A549 (cell line): ENCODE results near the gene VWA8. TPM values are rescaled to one million over a fixed set of nuclear protein-coding genes. Genes with fewer than 3 reads are reported as not detected.

Experiments
- ATAC-seq, 2 experiments: fragments of 200-7000 bp in 1 of 2; fragments of >200 bp in 1 of 2; cut with Nextera tagmentation in 1 of 2; cut with Tn5 transposase in 1 of 2; 3 replicates each; pipeline versions ENCODE4 v1.8.0 to v1.9.1; 2018 to 2020; ENCODE audit warnings: mild to moderate bottlenecking in 1 of 2, moderate library complexity in 1 of 2
- CTCF ChIA-PET: fragments of 300-600 bp; sonication (Branson Sonifier 250); formaldehyde crosslinking; extraction: SDS; loops from one replicate; lab custom pipeline; 2021; ENCODE audit warnings: antibody characterized with exemption, inconsistent platforms; lab: Yijun Ruan, JAX
- POLR2A ChIA-PET: fragments of 350-600 bp; formaldehyde crosslinking; extraction: SDS; loops from one replicate; lab custom pipeline; 2021; ENCODE audit warnings: antibody characterized with exemption, inconsistent platforms; lab: Yijun Ruan, JAX
- DNase-seq, 2 experiments: peaks; one replicate each; pipeline versions ENCODE4 v3.0.0 to v3.0.0-alpha.2; 2011 to 2016; ENCODE audit warnings: low read depth in 1 of 2, low spot score in 1 of 2
- FAIRE-seq: peaks from 2 replicates; lab custom pipeline; 2011; peaks lifted over from hg19 to GRCh38; lab: Jason Lieb, UNC
- H3K27ac ChIP-seq, 2 experiments: fragments of >200 bp; sonication (Bioruptor Twin); formaldehyde crosslinking; 3 replicates each; pipeline ENCODE4 v1.5.1; 2016 to 2017
- H3K4me1 ChIP-seq: fragments of >200 bp; sonication (Bioruptor Twin); formaldehyde crosslinking; 3 replicates; pipeline ENCODE4 v1.6.1; 2016
- H3K4me2 ChIP-seq: fragments of >200 bp; sonication (Bioruptor Twin); formaldehyde crosslinking; 3 replicates; pipeline ENCODE4 v1.6.1; 2016
- H3K4me3 ChIP-seq: fragments of >200 bp; sonication (Bioruptor Twin); formaldehyde crosslinking; 3 replicates; pipeline ENCODE4 v1.5.1; 2016
- H3K9me3 ChIP-seq: fragments of >200 bp; sonication (Bioruptor Twin); formaldehyde crosslinking; 3 replicates; pipeline ENCODE4 v1.6.1; 2016
- BCL3 ChIP-seq: fragments of >200 bp; sonication (Bioruptor Twin); formaldehyde crosslinking; IDR thresholded peaks from 3 replicates; pipeline ENCODE4 v1.6.1; 2016
- CBX8 ChIP-seq: fragments of 200-600 bp; sonication (generic); IDR thresholded peaks from 2 replicates; pipeline ENCODE4 v1.6.1; 2016
- CEBPB ChIP-seq, 2 experiments: fragments of >200 bp in 1 of 2; sonication (Bioruptor Twin) in 1 of 2; formaldehyde crosslinking in 1 of 2; IDR thresholded peaks; 2 replicates each; pipeline ENCODE4 v1.6.1; 2012 to 2016
- CHD2 ChIP-seq: fragments of 150-350 bp; IDR thresholded peaks from 2 replicates; pipeline ENCODE4 v1.6.1; 2014; ENCODE audit warnings: low read length; ENCODE audit not compliant: partially characterized antibody
- CHD4 ChIP-seq: fragments of 200-600 bp; sonication (generic); IDR thresholded peaks from 2 replicates; pipeline ENCODE4 v1.6.1; 2016; ENCODE audit warnings: antibody characterized with exemption, mild to moderate bottlenecking, borderline replicate concordance
- E2F6 ChIP-seq: IDR thresholded peaks from 2 replicates; pipeline ENCODE4 v1.6.1; 2012; ENCODE audit warnings: low read depth, borderline replicate concordance
- ESRRA ChIP-seq: fragments of 150-350 bp; IDR thresholded peaks from 2 replicates; pipeline ENCODE4 v1.6.1; 2014; ENCODE audit warnings: mild to moderate bottlenecking, low read length, borderline replicate concordance
- FOXS1 ChIP-seq: fragments of 250-450 bp; sonication (Bioruptor Pico); IDR thresholded peaks from 2 replicates; pipeline ENCODE4 v1.5.0; 2020; ENCODE audit warnings: mild to moderate bottlenecking, moderate library complexity
- GATA3 ChIP-seq: IDR thresholded peaks from 2 replicates; pipeline ENCODE4 v1.6.1; 2012; ENCODE audit warnings: borderline replicate concordance
- HMGXB4 ChIP-seq: fragments of 250-450 bp; sonication (Bioruptor Pico); IDR thresholded peaks from 2 replicates; pipeline ENCODE4 v1.5.0; 2021; ENCODE audit warnings: mild to moderate bottlenecking, moderate library complexity, borderline replicate concordance
- JUN ChIP-seq, 2 experiments: fragments of >200 bp; sonication (Bioruptor Twin); formaldehyde crosslinking; IDR thresholded peaks; 2 replicates in 1 of 2; 3 replicates in 1 of 2; pipeline ENCODE4 v1.6.1; 2016 to 2017
- JUNB ChIP-seq: fragments of >200 bp; sonication (Bioruptor Twin); formaldehyde crosslinking; IDR thresholded peaks from 2 replicates; pipeline ENCODE4 v1.6.1; 2016
- KDM5A ChIP-seq: fragments of 200-600 bp; sonication (generic); IDR thresholded peaks from 2 replicates; pipeline ENCODE4 v1.6.1; 2016; ENCODE audit warnings: antibody characterized with exemption, mild to moderate bottlenecking
- MAX ChIP-seq: IDR thresholded peaks from 2 replicates; pipeline ENCODE4 v1.6.1; 2012
- MAZ ChIP-seq: fragments of 150-350 bp; IDR thresholded peaks from 2 replicates; pipeline ENCODE4 v1.6.1; 2014; ENCODE audit warnings: antibody characterized with exemption, low read depth, low read length, borderline replicate concordance
- MYC ChIP-seq: IDR thresholded peaks from 2 replicates; pipeline ENCODE4 v1.6.1; 2012; ENCODE audit warnings: mild to moderate bottlenecking, inconsistent platforms, low read length, improper control_type of control experiment, borderline replicate concordance
- POLR2A ChIP-seq: IDR thresholded peaks from 2 replicates; pipeline ENCODE4 v1.6.1; 2012; ENCODE audit warnings: mild to moderate bottlenecking, low read length
- POLR2AphosphoS2 ChIP-seq: conservative IDR thresholded peaks from 2 replicates; pipeline ENCODE4 v1.6.1; 2012; ENCODE audit warnings: low read length, improper control_type of control experiment, inconsistent platforms
- RAD21 ChIP-seq, 2 experiments: fragments of >200 bp in 1 of 2; sonication (Bioruptor Twin) in 1 of 2; formaldehyde crosslinking in 1 of 2; IDR thresholded peaks in 1 of 2; conservative IDR thresholded peaks in 1 of 2; 2 replicates in 1 of 2; 3 replicates in 1 of 2; pipeline ENCODE4 v1.6.1; 2012 to 2018; ENCODE audit warnings: inconsistent platforms in 1 of 2
- RCOR1 ChIP-seq: fragments of 150-350 bp; IDR thresholded peaks from 2 replicates; pipeline ENCODE4 v1.6.1; 2014; ENCODE audit warnings: antibody characterized with exemption, low read length, low read depth
- SREBF2 ChIP-seq: fragments of 450-650 bp; IDR thresholded peaks from 2 replicates; pipeline ENCODE4 v1.6.1; 2014; ENCODE audit warnings: mild to moderate bottlenecking, moderate library complexity
- USF2 ChIP-seq: fragments of 450-650 bp; IDR thresholded peaks from 2 replicates; pipeline ENCODE4 v1.6.1; 2014; ENCODE audit warnings: antibody characterized with exemption
- ZSCAN20 ChIP-seq: fragments of 250-450 bp; sonication (Bioruptor Pico); IDR thresholded peaks from 2 replicates; pipeline ENCODE4 v1.8.0; 2022; ENCODE audit warnings: mild to moderate bottlenecking, moderate library complexity
- WGBS: methylation state at CpG from one replicate; pipeline ENCODE4 v1.1.6; 2017; ENCODE audit errors: missing lambda C conversion rate; 5-methylcytosine and 5-hydroxymethylcytosine counted together
- polyA plus RNA-seq, 4 experiments: library from polyadenylated mRNA; depleted of rRNA in 3 of 4; stranded (reverse); fragments of >200 nt; fragmentation: RNase III in 1 of 4; extraction: RNeasy Plus Mini Kit Qiagen cat#74134 plus additional on column Dnase treatment in 1 of 4; gene quantifications; 2 replicates in 3 of 4; 3 replicates in 1 of 4; pipeline ENCODE4 v1.2.3, GENCODE V29; 2011 to 2017

VWA8 gene
- polyA plus RNA-seq, 2 of the 4 experiments (the other 2 are of a cell fraction): 6.4 to 15.3 TPM

- H3K4me3 ChIP-seq: no peak overlapping the region
- TF ChIP-seq RCOR1: no peak
- TF ChIP-seq CEBPB (IDR thresholded peaks at IDR 0.05): no peak
- TF ChIP-seq ZSCAN20: no peak
- TF ChIP-seq ESRRA: no peak
- TF ChIP-seq HMGXB4: no peak
- TF ChIP-seq JUN (IDR thresholded peaks at IDR 0.05): no peak
- no peak for TF ChIP-seq KDM5A
- TF ChIP-seq CHD4: no peak
- TF ChIP-seq, all 56 proteins: peak for 0
- H3K4me1 ChIP-seq: peaks cover 40% of the 10 kb centered on the region
- ChIA-PET POLR2A (no interaction called here), CTCF (no interaction called here)
- no peak overlapping the region; the same call in 2 of the 3 replicates for H3K4me2 ChIP-seq
- no peaks in the 10 kb centered on the region for H3K9me3 ChIP-seq
- DNase-seq (no peak), ATAC-seq (no peak), FAIRE-seq (no peak)
- peak overlapping the region; percentile 30 to 41; a peak in 2 of 6 replicates for H3K27ac ChIP-seq
Observed at GRCh38 chr13:41825691-41826090, 135.2 kb downstream of the VWA8 start.

- ATAC-seq: no peak
- FAIRE-seq: no peak
Observed at GRCh38 chr13:41823476-41823875, 137.4 kb downstream of the VWA8 start.

GRCh38 chr13:41822560-41822959, 138.3 kb downstream of the VWA8 start:
- H3K4me1 ChIP-seq: peaks cover 24% of the 10 kb centered on the region
- POLR2A ChIA-PET: no interaction called here

More at GRCh38 chr13:41823476-41823875, 137.4 kb downstream of the VWA8 start:
- H3K4me1 ChIP-seq: peaks cover 29% of the 10 kb centered on the region
- no peak overlapping the region for H3K4me3 ChIP-seq
- H3K4me2 ChIP-seq: no peak overlapping the region
- DNase-seq: no peak
- no peak overlapping the region for H3K27ac ChIP-seq
- WGBS: 90% methylated on average over 4 of the region's 4 CpGs
- ChIA-PET CTCF (no interaction called here), POLR2A (no interaction called here)
- TF ChIP-seq SREBF2: no peak
- TF ChIP-seq POLR2AphosphoS2: no peak
- TF ChIP-seq MAX: no peak
- no peak for TF ChIP-seq CBX8
- TF ChIP-seq FOXS1 (CRISPR knock-in tag): no peak
- no peak for TF ChIP-seq GATA3
- TF ChIP-seq CEBPB (IDR thresholded peaks at IDR 0.05): no peak
- TF ChIP-seq POLR2A: no peak
- TF ChIP-seq RAD21 (conservative IDR thresholded peaks at IDR 0.05 in 1 of 2, IDR thresholded peaks at IDR 0.05 in 1 of 2): no peak
- no peak for TF ChIP-seq E2F6
- TF ChIP-seq MYC: no peak
- H3K9me3 ChIP-seq: no peaks in the 10 kb centered on the region

More at GRCh38 chr13:41822560-41822959, 138.3 kb downstream of the VWA8 start:
- CTCF ChIA-PET: no interaction called here
- no peak for DNase-seq
- Histone ChIP-seq H3K27ac (no peak overlapping the region), H3K9me3 (no peaks in the 10 kb centered on the region), H3K4me2 (no peak overlapping the region), H3K4me3 (no peak overlapping the region)
- TF ChIP-seq JUNB (no peak), RCOR1 (no peak), BCL3 (no peak), MYC (no peak), USF2 (no peak), CHD2 (no peak), MAZ (no peak)
- no peak for FAIRE-seq
- no peak for ATAC-seq
